IPS-NIHi7 (cell line): Measurements from ENCODE around the gene TBC1D7.

Source experiments
- DNase-seq: peaks from one replicate; pipeline ENCODE4 v3.0.0; 2012; ENCODE audit warnings: mixed read lengths; ENCODE audit errors: extremely low spot score

The TBC1D7 gene

DNA sequence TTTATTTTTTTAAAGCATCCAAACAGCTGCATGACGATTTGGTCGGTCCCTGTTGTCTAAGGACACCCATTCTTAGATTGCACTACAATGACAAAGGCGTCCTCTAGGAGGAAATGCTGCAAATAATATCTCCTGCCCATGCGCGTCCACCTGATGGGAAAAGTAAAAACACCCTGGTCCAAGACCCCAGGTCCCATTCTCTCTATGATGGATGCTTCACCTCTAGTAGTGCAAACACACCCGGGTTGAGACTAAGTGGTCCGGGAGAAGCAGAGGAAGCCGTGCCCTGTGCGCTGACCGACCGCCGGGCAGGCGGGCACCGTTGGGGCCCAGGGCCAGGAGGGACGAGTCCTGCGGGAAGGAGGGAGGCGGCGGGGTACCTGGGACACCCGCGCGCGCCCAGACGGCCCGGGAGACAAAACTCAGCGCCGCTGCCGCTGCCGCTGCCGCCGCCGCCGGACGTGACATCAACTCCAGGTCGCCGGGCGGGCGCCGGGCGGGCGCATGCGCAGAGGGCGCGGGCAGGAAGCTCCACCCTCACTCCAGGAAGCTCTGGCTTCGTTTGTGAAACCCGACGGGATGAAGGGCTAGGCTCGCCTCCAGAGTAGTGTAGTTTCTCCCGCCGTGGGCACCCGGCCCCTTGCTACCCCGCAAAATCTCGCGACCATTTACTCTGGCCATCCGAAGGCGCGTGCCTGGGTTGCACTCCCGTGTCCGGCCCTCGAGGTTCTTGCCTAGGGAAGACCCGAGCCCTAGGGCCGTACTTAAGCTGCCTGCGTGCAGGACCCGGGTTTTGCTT lies at the start of gene TBC1D7:
Gene TBC1D7 (minus strand): TSS at position 462 of the 799 bp plus-strand sequence. CDS start 1,639 bp downstream, outside the sequence.
- DNase-seq, result peak; percentile 94

DNA sequence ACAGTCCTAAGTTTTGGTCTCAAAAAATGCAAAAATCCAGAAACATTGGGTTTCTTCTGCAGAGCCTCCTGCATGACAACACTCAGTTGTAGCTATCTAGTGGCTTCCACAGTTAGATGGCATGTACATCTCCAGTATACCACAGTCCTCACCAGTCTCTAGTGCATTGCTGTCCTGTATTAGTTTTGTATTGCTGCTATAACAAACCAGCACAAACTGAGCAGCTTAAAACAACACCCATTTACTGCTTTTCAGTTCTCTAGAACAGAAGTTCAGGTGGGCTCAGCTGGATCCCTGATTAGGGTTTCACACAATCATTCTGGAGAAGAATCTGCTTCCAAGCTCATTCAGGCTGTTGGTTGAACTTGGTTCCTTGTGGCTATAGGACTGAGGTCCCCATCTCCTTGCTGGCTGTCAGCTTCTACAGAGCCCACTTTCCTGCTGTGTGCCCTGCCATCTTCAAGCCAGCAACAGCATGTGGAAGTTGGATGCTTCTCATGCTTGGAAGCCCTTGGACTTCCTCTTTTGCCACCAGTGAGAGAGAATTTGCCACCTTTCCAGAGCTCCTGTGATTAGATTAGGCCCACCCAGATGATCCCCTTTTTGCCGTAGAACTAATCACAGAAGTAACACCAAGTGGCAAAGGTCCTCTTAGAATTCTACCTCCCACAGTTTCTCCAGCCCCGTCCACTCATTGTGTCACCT lies 48.9 kb upstream of the TBC1D7 start:
- DNase-seq, result no peak

DNA sequence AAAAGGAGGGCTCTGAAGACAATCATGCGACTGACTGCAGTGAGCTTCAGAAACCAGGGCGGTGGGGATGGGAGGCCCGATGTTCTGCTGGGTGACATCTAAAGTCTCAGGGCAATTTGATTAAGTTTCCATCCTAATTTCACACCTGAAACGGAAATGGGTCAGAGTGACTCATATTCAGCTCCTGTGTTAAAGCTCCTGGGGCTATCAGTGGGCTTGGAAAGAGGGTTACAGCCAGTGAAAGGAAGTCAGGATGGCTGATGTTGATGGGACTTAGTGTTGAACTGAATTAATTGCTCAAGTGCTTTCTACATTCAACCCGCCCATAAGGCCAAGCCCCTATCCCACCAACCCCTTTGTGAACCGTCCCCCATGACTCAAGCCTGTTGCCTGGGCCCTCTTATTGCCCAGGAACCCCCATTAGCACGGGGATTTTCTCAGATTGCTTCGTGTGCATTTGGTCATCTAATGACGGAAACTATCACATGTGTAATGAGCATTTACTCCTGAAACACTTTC lies 47.1 kb upstream of the TBC1D7 start:
- no peak for DNase-seq

DNA sequence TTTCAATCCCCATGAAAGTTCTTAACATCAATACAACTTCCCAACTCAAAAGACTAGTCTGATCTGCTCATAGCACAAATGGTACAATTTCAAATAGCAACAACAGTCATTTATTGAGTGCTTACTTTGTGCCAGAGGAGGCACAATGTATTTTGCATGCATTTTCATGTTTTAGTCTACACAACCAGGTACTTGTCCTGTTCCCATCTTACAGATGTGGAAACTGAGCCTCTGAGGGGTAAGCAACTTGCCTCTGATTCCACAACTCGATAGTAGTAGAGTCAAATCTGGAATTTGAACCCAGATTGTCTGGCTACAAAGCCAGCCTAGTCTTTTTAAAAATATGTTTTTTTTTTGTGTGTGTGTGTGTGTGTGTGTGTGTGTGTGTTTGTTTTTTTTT lies 45.6 kb upstream of the TBC1D7 start:
- no peak for DNase-seq

DNA sequence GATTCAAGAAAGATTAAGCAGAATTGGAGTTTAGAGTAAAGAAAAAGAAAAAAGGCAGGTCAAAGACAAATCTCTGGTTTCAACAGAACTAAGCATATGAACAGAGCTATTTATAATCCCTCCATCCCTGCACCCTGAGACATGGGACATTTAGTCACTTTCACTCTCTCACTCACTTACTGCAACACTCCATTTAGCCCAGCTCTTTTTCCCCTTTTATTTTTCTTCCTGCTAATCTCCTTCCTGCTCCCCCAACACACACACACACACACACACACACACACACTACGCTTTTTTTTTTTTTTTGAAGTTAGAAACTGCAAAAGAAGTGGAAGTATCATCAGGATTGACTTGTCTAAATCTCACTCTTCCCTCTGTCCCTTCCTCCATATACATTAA lies 45.1 kb upstream of the TBC1D7 start:
- DNase-seq, result no peak

DNA sequence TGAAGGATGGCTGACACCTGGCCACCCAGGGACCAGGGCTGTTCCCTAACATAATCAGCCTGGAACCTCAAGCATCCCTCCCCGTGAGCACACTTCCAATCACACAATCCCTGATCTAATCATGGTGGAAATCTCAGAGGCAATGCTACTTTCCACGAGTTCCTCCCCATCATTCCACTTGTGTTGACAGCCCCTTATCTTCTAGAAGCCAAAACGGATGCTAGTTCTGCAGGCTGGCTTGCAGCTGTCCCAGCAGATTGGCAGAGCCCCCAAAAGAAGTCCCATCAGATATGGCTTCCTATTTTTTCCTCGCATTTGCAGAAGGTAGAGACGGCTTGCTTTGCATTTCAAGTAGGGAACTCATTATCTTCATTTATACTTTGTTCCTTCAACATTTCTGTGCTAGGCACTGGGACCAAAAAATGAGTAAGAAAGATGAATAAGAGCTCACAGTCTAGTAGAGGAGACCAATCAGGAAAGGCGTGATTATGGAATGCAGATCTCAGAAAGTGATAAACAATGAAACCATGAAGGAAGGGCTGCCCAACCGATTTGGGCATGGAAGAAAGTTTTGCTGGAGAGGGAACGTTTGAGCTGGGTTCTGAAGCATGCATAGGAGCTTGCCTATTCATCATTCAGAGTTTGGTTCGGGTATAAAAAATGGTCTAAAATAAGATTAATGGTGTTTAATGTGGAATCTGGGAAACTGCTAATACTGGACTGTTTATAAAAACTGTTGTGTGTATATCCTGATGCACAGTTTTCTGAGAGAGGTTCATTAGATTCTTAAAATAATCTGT lies 44.6 kb upstream of the TBC1D7 start:
- DNase-seq, result no peak

DNA sequence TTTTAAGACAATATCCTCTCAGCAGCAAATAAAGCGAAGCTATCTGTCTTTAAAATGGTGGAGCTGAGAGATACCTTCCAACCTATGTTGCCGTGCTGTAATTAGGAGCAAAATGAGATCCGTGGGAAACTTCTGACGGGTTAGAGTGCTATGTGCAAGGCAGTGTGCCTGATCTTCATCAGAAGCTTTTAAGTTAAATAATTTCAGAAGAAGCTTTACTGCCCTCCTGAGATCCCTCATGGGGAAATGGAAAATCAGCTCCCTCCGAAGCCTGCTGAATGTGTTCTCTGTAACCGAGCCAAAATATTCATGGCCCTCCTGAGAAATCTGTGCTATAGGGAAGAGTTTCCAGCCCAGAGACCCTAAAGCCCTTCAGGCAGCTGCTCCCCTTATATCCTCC lies 43.7 kb upstream of the TBC1D7 start:
- DNase-seq, result no peak

DNA sequence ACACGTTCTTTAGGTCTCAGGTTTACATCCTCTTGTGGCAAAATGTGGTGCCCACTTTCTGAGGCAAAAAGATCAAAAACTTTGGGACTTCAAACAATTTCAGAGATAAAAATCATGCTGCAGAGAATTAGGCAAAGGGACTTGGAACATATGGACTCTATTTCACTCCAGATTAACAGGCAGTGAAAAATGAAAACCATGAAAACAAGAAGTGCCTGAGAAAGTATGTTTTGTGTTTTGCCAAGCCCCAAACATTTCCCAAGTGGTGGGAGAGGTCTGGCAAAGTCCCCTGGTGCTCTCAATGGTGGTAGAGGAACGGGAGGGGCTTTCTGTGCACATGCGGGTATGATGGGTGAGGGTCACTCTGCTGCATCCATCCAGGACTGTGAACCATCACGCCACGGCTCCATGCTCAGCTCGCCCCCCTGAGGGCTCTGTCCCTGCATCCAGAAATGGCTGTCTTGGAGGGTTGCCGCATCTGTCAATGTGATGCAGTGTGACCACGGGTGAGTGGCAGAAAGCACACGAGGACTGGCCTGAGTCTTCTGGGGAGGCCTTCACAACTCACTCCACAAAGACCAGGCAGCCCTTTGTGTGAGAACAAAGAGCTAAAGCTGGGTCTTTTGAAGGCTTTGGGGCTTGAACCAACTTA lies 43.2 kb upstream of the TBC1D7 start:
- no peak for DNase-seq

DNA sequence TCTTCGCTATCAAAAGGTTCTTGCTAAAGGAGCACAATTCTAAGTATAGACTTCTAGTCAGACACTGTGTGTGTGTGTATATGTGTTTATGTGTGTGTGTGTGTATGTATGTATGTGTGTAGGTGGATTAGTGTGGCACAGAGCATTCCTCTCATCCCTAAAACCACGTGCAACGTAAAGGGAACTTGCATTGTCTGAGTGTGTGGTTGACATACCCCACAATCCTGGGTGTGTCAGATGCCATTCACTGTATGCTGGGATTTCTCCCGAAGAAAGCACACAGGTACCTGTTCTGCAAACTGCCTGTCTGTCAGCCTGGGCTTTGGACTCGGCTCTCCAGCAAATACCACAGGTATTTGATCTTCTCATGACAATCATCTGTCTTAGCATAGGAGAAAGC lies 42.3 kb upstream of the TBC1D7 start:
- DNase-seq, result no peak

DNA sequence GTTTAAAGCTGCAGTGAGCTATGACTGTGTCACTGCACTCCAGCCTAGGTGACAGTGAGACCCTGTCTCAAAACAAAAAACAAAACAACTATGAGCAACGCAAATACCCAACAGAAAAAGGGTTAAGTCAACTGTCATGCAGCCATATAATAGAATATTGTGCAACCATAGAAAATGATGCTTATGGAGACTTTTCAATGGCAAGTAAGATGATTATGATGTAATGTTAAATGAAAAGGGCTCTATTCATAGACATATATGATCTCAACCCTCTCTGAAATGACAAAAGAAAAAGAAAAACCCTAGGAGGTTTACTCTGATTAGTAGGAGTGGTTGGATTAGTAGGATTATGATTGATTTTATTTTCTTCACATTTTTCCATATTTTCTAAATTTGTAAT lies 41.3 kb upstream of the TBC1D7 start:
- no peak for DNase-seq

DNA sequence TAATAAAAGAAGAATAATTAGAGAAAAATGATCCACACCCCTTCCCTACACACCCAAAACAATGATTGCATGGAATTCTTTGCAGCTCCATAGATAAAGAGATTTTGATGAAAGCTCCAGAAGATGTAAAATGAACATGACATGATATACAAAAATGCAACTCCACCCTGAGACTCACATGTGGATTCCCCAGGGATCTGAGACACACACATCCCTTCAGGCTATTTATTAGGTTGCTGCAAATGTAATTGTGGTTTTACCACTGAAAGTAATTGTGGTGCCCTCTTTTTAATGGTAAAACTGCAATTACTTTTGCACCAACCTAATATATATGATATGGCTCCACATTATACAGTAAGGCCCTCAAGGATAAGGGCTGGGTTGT lies 40.4 kb upstream of the TBC1D7 start:
- DNase-seq, result no peak

DNA sequence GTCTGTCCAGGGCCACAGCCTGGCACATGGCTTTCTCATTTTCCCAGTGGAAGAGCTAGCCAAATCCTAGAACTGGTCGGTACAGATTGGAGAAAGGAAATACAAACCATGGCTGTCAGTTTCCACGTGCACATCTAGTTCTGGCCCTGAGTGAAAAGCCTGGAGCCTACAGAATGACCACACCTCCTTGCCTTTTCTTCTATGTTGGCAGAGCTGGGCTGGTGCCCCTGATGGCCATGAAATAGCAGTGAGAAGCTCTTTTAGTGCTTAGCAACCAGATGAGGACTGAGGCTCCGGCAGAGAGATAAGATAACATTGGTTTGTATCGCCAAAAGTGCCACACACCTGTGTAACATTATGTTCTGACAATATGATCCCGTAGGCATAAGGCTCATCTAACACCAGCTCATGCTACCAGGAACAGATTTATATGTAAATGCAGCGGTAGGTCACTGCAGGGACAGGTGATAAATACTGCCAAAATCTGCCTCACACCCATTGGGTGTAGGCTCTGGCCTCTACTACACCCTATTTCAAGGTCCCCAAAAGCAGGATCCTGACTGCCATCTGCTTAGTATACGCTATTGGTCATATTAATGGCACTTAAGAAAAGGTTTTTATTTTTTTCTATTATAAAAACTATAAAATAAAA lies 39.9 kb upstream of the TBC1D7 start:
- DNase-seq, result no peak

DNA sequence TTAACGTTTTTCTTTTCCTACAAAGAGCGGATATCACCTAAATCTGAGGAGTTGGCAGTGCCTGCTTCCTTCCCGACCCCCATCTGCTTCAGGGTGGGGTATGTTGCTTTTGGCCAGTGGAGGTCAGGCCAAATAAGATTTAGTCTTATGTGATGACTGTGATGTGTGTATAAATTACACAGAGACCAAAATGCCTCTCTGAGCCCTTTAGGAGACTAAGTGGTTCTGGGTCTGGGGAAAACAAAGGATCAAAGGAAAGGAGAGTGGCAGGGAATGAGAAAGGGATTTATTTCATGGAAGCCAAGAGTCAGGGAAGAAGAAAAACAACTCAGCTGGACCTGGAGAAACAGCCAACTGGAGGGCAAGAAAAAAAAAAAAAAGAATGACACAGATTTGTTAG lies 39.1 kb upstream of the TBC1D7 start:
- DNase-seq, result no peak

DNA sequence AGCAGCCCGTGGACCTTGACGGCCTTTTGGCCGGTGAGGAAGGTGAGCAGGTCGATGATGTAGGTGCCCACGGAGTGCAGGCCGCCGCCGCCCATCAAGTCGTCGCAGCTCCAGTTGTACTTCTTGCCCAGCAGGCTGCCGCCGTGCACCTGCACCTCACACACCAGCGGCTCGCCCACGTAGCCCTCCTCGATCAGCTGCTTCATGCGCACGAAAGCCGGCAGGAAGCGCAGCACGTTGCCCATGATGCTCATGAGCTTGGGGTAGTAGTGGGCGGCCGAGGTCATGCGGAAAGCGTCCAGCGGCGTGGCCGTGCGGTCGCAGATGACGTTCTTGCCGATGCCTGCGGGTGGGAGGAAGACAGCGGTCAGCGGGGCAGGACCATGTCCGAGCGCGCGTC lies 37.0 kb upstream of the TBC1D7 start:
- no peak for DNase-seq

DNA sequence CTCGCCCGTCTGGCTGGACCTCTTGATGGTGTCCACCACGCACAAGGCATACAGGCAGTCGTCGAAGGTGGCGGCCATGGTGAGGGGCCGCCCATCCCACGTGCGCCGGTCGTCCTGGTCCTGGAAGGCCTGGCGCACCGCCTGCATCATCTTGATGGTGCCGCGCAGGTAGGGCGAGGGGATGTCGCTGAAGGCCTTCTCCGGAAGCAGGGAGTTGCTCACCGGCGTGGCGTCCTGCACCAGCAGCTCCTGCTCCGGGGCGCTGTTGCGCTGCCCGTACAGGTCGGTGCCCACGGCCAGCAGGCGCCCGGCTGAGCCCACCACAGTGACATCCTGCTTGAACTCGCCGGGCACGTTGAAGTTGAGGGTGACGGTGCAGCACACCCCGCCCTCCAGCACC lies 36.5 kb upstream of the TBC1D7 start:
- DNase-seq, result no peak

DNA sequence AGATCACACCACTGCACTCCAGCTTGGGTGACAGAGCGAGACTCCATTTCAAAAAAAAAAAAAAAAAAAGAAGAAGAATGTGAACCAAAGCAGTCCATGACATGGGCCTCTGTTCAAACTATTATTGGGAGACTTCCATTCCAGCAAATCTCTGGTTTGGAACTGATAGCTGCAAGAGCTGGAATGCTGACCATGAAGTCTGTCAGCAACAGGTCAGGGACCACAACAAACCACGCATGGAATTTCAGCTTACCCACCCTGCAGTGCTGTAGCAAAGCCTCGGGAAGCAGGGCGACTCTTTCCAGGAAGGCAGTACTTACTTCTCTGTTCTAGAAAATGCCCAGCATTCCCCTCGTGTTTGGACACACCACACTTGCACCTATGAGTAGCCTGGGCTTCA lies 34.1 kb upstream of the TBC1D7 start:
- DNase-seq, result no peak

DNA sequence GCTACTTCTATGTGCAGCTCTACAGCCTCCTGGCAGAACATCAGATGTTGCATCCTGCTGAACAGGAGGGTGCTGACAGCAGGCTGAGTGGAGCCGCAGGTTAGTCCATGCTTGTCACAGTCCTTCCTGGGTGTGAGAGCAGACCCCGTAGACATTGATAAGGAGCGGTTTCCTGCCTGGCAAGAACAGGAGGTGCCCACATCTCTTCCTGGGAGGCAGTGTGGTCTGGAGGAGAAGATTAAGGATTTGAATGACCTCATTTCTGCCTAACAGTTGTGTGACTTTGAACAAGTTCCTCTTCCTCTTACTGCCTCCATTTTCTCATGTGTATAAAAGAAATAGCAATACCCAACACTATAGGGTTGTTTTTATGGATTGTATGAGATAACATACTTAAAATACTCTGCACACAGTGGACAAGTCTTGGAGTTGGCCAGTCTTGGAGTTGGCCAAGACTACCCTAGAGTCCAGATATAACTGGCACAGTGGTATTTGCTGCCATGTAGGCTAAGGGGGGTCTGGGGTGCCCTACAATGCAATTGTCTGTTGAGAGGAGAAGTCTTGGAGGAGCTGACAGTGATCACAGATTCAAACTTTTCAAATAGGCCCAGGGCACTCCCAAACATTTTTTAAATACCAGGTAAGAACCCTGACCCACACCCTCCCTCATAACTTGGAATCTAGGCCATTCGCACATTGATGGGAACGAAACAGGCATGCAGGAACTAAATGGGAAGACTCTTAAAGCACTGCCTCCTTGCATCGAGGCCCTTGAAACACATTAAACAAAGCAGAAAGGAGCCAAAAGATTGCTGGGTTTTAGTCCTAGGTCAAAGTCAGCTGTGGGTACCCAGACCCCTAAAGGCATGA lies 32.6 kb upstream of the TBC1D7 start:
- no peak for DNase-seq

DNA sequence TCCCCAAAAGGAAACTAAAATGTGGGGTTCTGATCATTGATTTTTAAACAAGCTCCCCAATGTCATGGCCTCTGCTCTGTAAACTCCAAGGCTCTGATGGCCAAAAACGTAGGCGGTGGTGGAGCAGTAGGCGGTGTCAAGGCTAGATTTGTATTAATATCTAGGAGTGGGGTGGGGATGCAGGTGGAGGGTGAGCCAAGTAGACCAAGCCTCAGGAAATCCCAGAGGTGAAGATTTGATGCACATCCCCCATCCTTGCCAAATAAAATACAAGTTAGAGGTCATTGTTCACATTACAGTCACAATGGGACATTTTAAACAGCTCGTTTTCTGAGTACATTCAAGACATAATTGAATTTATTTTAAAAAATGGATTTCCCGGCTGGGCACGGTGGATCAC lies 30.9 kb upstream of the TBC1D7 start:
- no peak for DNase-seq

DNA sequence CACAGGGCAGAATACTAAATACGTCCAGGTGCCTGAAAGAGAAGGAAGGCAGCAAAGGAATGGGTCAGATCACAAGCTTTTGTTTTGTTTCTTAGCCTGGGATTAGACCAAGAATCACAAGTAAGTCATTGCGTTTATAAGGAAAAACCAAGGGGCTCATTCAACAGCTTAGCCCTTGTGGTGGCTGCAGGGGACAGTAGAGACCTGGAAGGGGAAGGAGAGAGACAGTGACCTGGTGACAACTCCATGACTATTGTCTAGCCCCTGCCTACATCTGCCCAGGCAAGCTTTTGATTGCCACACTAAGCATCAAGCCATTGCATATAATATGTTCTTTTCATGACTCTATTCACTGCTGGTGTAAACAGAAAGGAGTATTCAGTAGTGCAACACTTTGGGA lies 30.2 kb upstream of the TBC1D7 start:
- no peak for DNase-seq

DNA sequence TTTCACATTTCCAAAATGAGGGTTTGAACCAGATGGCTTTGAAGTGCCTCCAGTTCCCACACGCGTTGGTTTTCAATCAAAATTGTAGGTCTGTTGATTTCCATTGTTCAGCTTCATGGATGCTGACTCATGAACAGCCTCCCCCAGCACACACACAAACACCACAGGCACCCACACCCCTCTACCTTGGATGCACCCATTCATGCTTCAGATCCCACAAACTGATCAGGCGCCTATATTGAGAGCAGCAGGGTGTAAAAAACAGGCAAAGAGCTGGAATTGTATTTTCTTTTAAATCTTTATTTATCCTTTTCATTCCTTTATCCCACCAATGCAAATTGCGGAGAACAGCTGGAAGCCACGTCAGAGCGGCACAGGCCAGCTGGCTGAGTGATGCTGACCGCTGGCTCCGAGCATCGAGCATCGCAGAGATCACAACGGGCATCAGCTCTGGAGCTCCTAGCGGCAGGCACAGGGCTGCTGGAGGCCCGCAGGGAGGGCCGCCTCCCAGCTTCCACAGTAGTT lies 29.3 kb upstream of the TBC1D7 start:
- no peak for DNase-seq
